ENCODE data around the gene POPDC2. TPM values are rescaled to one million over a fixed set of nuclear protein-coding genes. Genes with fewer than 3 reads are reported as not detected.

The POPDC2 gene
- total and polyA plus RNA-seq, 10 of the 15 experiments (the other 5 are each of a cell fraction or from before 2014, with no cell fraction given), result 1.8 to 12.7 (median 3.5) TPM

- TF ChIP-seq ASH2L (IDR thresholded peaks at IDR 0.05; ENCODE audit: borderline replicate concordance, low read depth) (no peak), ZSCAN29 (IDR thresholded peaks at IDR 0.05) (no peak), NFYB (IDR thresholded peaks at IDR 0.05; ENCODE audit: insufficient read depth, low read depth, low read length) (no peak), ETV6 (conservative IDR thresholded peaks at IDR 0.05 in 1 of 2, IDR thresholded peaks at IDR 0.05 in 1 of 2; ENCODE audit: borderline replicate concordance in 1 of 2, low read depth in 1 of 2) (no peak), FOXK2 (IDR thresholded peaks at IDR 0.05) (no peak), NR2C2 (IDR thresholded peaks at IDR 0.05; ENCODE audit: borderline replicate concordance, control insufficient read depth, insufficient read length, low read depth) (no peak), BMI1 (IDR thresholded peaks at IDR 0.05; ENCODE audit: borderline replicate concordance) (no peak), PAX5 (IDR thresholded peaks at IDR 0.05; ENCODE audit: borderline replicate concordance, low read depth, low read length) (no peak), BCL11A (IDR thresholded peaks at IDR 0.05; ENCODE audit: low read depth, low read length) (no peak), SMAD1 (IDR thresholded peaks at IDR 0.05; ENCODE audit: low read depth, partially characterized antibody) (no peak), SIN3A (IDR thresholded peaks at IDR 0.05; ENCODE audit: low read depth, low read length) (no peak), CHD4 (IDR thresholded peaks at IDR 0.05) (no peak), RELA (IDR thresholded peaks at IDR 0.05; ENCODE audit: borderline replicate concordance, partially characterized antibody) (no peak), ZNF217 (IDR thresholded peaks at IDR 0.05) (no peak)
- TF ChIP-seq, protein P1, sequence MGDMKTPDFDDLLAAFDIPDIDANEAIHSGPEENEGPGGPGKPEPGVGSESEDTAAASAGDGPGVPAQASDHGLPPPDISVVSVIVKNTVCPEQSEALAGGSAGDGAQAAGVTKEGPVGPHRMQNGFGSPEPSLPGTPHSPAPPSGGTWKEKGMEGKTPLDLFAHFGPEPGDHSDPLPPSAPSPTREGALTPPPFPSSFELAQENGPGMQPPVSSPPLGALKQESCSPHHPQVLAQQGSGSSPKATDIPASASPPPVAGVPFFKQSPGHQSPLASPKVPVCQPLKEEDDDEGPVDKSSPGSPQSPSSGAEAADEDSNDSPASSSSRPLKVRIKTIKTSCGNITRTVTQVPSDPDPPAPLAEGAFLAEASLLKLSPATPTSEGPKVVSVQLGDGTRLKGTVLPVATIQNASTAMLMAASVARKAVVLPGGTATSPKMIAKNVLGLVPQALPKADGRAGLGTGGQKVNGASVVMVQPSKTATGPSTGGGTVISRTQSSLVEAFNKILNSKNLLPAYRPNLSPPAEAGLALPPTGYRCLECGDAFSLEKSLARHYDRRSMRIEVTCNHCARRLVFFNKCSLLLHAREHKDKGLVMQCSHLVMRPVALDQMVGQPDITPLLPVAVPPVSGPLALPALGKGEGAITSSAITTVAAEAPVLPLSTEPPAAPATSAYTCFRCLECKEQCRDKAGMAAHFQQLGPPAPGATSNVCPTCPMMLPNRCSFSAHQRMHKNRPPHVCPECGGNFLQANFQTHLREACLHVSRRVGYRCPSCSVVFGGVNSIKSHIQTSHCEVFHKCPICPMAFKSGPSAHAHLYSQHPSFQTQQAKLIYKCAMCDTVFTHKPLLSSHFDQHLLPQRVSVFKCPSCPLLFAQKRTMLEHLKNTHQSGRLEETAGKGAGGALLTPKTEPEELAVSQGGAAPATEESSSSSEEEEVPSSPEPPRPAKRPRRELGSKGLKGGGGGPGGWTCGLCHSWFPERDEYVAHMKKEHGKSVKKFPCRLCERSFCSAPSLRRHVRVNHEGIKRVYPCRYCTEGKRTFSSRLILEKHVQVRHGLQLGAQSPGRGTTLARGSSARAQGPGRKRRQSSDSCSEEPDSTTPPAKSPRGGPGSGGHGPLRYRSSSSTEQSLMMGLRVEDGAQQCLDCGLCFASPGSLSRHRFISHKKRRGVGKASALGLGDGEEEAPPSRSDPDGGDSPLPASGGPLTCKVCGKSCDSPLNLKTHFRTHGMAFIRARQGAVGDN (IDR thresholded peaks at IDR 0.05), result no peak; the same call in 1 of the 2 replicates
- TF ChIP-seq, protein P2, sequence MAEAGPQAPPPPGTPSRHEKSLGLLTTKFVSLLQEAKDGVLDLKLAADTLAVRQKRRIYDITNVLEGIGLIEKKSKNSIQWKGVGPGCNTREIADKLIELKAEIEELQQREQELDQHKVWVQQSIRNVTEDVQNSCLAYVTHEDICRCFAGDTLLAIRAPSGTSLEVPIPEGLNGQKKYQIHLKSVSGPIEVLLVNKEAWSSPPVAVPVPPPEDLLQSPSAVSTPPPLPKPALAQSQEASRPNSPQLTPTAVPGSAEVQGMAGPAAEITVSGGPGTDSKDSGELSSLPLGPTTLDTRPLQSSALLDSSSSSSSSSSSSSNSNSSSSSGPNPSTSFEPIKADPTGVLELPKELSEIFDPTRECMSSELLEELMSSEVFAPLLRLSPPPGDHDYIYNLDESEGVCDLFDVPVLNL (IDR thresholded peaks at IDR 0.05; ENCODE audit: low read depth, low read length), result no peak
- TF ChIP-seq, protein P3, sequence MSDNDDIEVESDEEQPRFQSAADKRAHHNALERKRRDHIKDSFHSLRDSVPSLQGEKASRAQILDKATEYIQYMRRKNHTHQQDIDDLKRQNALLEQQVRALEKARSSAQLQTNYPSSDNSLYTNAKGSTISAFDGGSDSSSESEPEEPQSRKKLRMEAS (IDR thresholded peaks at IDR 0.05; ENCODE audit: low read depth, low read length), result no peak
- TF ChIP-seq, protein P4, sequence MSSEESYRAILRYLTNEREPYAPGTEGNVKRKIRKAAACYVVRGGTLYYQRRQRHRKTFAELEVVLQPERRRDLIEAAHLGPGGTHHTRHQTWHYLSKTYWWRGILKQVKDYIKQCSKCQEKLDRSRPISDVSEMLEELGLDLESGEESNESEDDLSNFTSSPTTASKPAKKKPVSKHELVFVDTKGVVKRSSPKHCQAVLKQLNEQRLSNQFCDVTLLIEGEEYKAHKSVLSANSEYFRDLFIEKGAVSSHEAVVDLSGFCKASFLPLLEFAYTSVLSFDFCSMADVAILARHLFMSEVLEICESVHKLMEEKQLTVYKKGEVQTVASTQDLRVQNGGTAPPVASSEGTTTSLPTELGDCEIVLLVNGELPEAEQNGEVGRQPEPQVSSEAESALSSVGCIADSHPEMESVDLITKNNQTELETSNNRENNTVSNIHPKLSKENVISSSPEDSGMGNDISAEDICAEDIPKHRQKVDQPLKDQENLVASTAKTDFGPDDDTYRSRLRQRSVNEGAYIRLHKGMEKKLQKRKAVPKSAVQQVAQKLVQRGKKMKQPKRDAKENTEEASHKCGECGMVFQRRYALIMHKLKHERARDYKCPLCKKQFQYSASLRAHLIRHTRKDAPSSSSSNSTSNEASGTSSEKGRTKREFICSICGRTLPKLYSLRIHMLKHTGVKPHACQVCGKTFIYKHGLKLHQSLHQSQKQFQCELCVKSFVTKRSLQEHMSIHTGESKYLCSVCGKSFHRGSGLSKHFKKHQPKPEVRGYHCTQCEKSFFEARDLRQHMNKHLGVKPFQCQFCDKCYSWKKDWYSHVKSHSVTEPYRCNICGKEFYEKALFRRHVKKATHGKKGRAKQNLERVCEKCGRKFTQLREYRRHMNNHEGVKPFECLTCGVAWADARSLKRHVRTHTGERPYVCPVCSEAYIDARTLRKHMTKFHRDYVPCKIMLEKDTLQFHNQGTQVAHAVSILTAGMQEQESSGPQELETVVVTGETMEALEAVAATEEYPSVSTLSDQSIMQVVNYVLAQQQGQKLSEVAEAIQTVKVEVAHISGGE (CRISPR knock-in tag; IDR thresholded peaks at IDR 0.05), result no peak
- TF ChIP-seq, protein P5, sequence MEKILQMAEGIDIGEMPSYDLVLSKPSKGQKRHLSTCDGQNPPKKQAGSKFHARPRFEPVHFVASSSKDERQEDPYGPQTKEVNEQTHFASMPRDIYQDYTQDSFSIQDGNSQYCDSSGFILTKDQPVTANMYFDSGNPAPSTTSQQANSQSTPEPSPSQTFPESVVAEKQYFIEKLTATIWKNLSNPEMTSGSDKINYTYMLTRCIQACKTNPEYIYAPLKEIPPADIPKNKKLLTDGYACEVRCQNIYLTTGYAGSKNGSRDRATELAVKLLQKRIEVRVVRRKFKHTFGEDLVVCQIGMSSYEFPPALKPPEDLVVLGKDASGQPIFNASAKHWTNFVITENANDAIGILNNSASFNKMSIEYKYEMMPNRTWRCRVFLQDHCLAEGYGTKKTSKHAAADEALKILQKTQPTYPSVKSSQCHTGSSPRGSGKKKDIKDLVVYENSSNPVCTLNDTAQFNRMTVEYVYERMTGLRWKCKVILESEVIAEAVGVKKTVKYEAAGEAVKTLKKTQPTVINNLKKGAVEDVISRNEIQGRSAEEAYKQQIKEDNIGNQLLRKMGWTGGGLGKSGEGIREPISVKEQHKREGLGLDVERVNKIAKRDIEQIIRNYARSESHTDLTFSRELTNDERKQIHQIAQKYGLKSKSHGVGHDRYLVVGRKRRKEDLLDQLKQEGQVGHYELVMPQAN (conservative IDR thresholded peaks at IDR 0.05), result no peak
Observed at GRCh38 chr3:119628816-119629445, 31.5 kb downstream of the POPDC2 start (continued).
